Liver (tissue), 9 donors: ENCODE data around the gene SHD. TPM values are rescaled to one million over a fixed set of nuclear protein-coding genes. Genes with fewer than 3 reads are reported as not detected.

Source experiments
- DNase-seq: peaks from one replicate; pipeline ENCODE4 v3.0.0-alpha.2; 2017; ENCODE audit warnings: low spot score
- H3K27ac ChIP-seq, 2 donors: one replicate each; pipeline ENCODE4 v1.7.0; 2013; ENCODE audit warnings: inconsistent platforms in 2 of 2, low read length in 2 of 2, control low read depth in 1 of 2, low read depth in 1 of 2, mild to moderate bottlenecking in 1 of 2
- H3K27me3 ChIP-seq, 4 donors: one replicate each; pipeline versions ENCODE4 v1.6.1 to v1.7.0; 2013; ENCODE audit warnings: low read length in 3 of 4, inconsistent platforms in 1 of 4, mild to moderate bottlenecking in 1 of 4, moderate library complexity in 1 of 4; ENCODE audit not compliant: control insufficient read depth in 4 of 4, insufficient read depth in 4 of 4
- H3K36me3 ChIP-seq, 4 donors: one replicate each; pipeline versions ENCODE4 v1.6.1 to v1.7.0; 2013; ENCODE audit warnings: low read length in 3 of 4, mild to moderate bottlenecking in 3 of 4, low read depth in 1 of 4, moderate library complexity in 1 of 4; ENCODE audit not compliant: control insufficient read depth in 4 of 4, insufficient read depth in 3 of 4
- H3K4me1 ChIP-seq, 4 donors: one replicate each; pipeline versions ENCODE4 v1.6.1 to v1.7.0; 2013; ENCODE audit warnings: low read length in 3 of 4, mild to moderate bottlenecking in 3 of 4, moderate library complexity in 1 of 4; ENCODE audit not compliant: control insufficient read depth in 4 of 4, insufficient read depth in 4 of 4
- H3K4me3 ChIP-seq, 3 donors: one replicate each; pipeline versions ENCODE4 v1.6.1 to v1.7.0; 2013; ENCODE audit warnings: low read length in 3 of 3, control low read depth in 1 of 3, low read depth in 1 of 3, mild to moderate bottlenecking in 1 of 3
- H3K9ac ChIP-seq, 2 donors: one replicate each; pipeline ENCODE4 v1.7.0; 2013; ENCODE audit warnings: low read length in 2 of 2, mild to moderate bottlenecking in 2 of 2, moderate library complexity in 2 of 2, control low read depth in 1 of 2, low read depth in 1 of 2
- H3K9me3 ChIP-seq, 4 donors: one replicate each; pipeline versions ENCODE4 v1.6.1 to v1.7.0; 2013; ENCODE audit warnings: low read length in 3 of 4; ENCODE audit not compliant: control insufficient read depth in 4 of 4
- EGR1 ChIP-seq, 2 donors: IDR thresholded peaks; 2 replicates each; pipeline ENCODE4 v1.6.1; 2016 to 2018; ENCODE audit warnings: antibody characterized with exemption in 2 of 2, low read depth in 2 of 2
- FOXA1 ChIP-seq: IDR thresholded peaks from 2 replicates; pipeline ENCODE4 v1.6.1; 2016; ENCODE audit warnings: antibody characterized with exemption
- GABPA ChIP-seq, 2 donors: IDR thresholded peaks in 1 of 2; conservative IDR thresholded peaks in 1 of 2; 2 replicates each; pipeline ENCODE4 v1.6.1; 2016; ENCODE audit warnings: antibody characterized with exemption in 2 of 2, mild to moderate bottlenecking in 1 of 2, moderate library complexity in 1 of 2
- HNF4A ChIP-seq, 2 donors: conservative IDR thresholded peaks; 2 replicates each; pipeline ENCODE4 v1.6.1; 2016; ENCODE audit warnings: antibody characterized with exemption in 2 of 2, mild to moderate bottlenecking in 2 of 2
- HNF4G ChIP-seq: IDR thresholded peaks from 2 replicates; pipeline ENCODE4 v1.6.1; 2016; ENCODE audit warnings: antibody characterized with exemption
- JUND ChIP-seq, 2 donors: IDR thresholded peaks; 2 replicates each; pipeline ENCODE4 v1.6.1; 2016; ENCODE audit warnings: antibody characterized with exemption in 2 of 2
- NR2F2 ChIP-seq: IDR thresholded peaks from 2 replicates; pipeline ENCODE4 v1.6.1; 2016; ENCODE audit warnings: antibody characterized with exemption
- RAD21 ChIP-seq, 2 donors: IDR thresholded peaks; 2 replicates each; pipeline ENCODE4 v1.6.1; 2016; ENCODE audit warnings: antibody characterized with exemption in 2 of 2, mild to moderate bottlenecking in 2 of 2
- RXRA ChIP-seq, 2 donors: IDR thresholded peaks; 2 replicates each; pipeline ENCODE4 v1.6.1; 2017 to 2018; ENCODE audit warnings: antibody characterized with exemption in 2 of 2, mild to moderate bottlenecking in 1 of 2
- SP1 ChIP-seq: IDR thresholded peaks from 2 replicates; pipeline ENCODE4 v1.6.1; 2018; ENCODE audit warnings: antibody characterized with exemption, mild to moderate bottlenecking
- TAF1 ChIP-seq: conservative IDR thresholded peaks from 2 replicates; pipeline ENCODE4 v1.6.1; 2016; ENCODE audit warnings: antibody characterized with exemption, mild to moderate bottlenecking
- YY1 ChIP-seq: IDR thresholded peaks from 2 replicates; pipeline ENCODE4 v1.6.1; 2016; ENCODE audit warnings: antibody characterized with exemption, mild to moderate bottlenecking
- WGBS: extraction: QIAGEN DNeasy Blood & Tissue Kit; methylation state at CpG from one replicate; pipeline ENCODE4 v1.1.7; 2013; 5-methylcytosine and 5-hydroxymethylcytosine counted together
- polyA plus RNA-seq, 2 donors: library from polyadenylated mRNA; stranded (reverse) in 1 of 2; unstranded in 1 of 2; fragments of 200-250 nt in 1 of 2; fragments of >200 nt in 1 of 2; fragmentation: Nextera tagmentation in 1 of 2; extraction: Ambion mirVana in 1 of 2; gene quantifications; one replicate each; pipeline versions ENCODE4 v1.2.1 to v1.2.3, GENCODE V29; 2013 to 2015
- total RNA-seq, 2 donors: library from RNA; depleted of rRNA; stranded (reverse); fragments of >200 nt; gene quantifications; one replicate each; pipeline ENCODE4 v1.2.3, GENCODE V29; 2014
- TF ChIP-seq, protein P1 (sequence below): IDR thresholded peaks from 2 replicates; pipeline ENCODE4 v1.6.1; 2016; ENCODE audit warnings: antibody characterized with exemption
- TF ChIP-seq, protein P2 (sequence below): IDR thresholded peaks from 2 replicates; pipeline ENCODE4 v1.6.1; 2016; ENCODE audit warnings: antibody characterized with exemption
- TF ChIP-seq, protein P3 (sequence below): fragments of 150-350 bp; IDR thresholded peaks from 2 replicates; pipeline ENCODE4 v1.5.1; 2017; ENCODE audit warnings: improper control_type of control experiment, low read depth, low read length; ENCODE audit not compliant: missing input control
- TF ChIP-seq, protein P4 (sequence below): IDR thresholded peaks from 2 replicates; pipeline ENCODE4 v1.6.1; 2016; ENCODE audit warnings: antibody characterized with exemption, mild to moderate bottlenecking
- TF ChIP-seq, protein P5 (sequence below): IDR thresholded peaks from 2 replicates; pipeline ENCODE4 v1.6.1; 2016; ENCODE audit warnings: antibody characterized with exemption
- donor health status: healthy.
- donor health status: healthy.
- donor health status: healthy.
- donor health status: healthy.
- donor health status: healthy.

SHD gene
- total and polyA plus RNA-seq, 4 donors = 0.09 to 15.7 (median 4.5) TPM

DNA sequence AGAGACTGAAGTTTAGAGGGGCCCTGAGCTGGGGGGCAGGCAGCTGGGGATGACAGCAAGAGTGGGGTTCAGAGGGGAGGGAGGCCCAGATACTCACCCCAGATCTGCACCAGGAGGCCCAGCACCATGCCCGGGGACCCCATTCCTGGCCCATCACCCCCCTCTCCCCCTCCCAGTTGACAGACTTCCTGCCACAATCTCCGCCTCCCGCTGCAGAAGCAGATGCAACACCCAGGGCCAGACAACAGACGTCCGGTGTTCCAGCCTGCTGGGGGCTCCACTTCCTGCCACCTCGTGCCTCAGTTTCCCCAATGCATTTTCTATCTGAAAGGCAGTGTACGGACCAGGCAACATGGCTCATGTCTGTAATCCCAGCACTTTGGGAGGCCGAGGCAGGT is 23.2 kb downstream of the SHD start, which contains the start of gene TMIGD2:
TMIGD2 (minus strand) TSS at position 147 of the 398 bp plus-strand sequence; CDS start at position 143, 4 bp downstream.
- Histone ChIP-seq H3K4me1 (no peaks in the 10 kb centered on the region), H3K9me3 (no peaks in the 10 kb centered on the region), H3K4me3 (no peak within 1 kb of the TSS), H3K36me3 (no peaks in the 10 kb centered on the region), H3K9ac (no peak within 1 kb of the TSS), H3K27ac (no peak within 1 kb of the TSS), H3K27me3 (no peaks in the 10 kb centered on the region)
- WGBS = 73% methylated on average over 8 of the region's 8 CpGs
- DNase-seq = no peak
- no peak for TF ChIP-seq SP1
- TF ChIP-seq, protein P1, sequence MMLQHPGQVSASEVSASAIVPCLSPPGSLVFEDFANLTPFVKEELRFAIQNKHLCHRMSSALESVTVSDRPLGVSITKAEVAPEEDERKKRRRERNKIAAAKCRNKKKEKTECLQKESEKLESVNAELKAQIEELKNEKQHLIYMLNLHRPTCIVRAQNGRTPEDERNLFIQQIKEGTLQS = no peak
- TF ChIP-seq, protein P2, sequence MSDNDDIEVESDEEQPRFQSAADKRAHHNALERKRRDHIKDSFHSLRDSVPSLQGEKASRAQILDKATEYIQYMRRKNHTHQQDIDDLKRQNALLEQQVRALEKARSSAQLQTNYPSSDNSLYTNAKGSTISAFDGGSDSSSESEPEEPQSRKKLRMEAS = no peak
- no peak for TF ChIP-seq TAF1
- no peak for TF ChIP-seq RAD21 (IDR thresholded peaks at IDR 0.05)
- TF ChIP-seq HNF4G = no peak
- no peak for TF ChIP-seq JUND (IDR thresholded peaks at IDR 0.05)
- TF ChIP-seq YY1 = no peak
- TF ChIP-seq NR2F2 = no peak

DNA sequence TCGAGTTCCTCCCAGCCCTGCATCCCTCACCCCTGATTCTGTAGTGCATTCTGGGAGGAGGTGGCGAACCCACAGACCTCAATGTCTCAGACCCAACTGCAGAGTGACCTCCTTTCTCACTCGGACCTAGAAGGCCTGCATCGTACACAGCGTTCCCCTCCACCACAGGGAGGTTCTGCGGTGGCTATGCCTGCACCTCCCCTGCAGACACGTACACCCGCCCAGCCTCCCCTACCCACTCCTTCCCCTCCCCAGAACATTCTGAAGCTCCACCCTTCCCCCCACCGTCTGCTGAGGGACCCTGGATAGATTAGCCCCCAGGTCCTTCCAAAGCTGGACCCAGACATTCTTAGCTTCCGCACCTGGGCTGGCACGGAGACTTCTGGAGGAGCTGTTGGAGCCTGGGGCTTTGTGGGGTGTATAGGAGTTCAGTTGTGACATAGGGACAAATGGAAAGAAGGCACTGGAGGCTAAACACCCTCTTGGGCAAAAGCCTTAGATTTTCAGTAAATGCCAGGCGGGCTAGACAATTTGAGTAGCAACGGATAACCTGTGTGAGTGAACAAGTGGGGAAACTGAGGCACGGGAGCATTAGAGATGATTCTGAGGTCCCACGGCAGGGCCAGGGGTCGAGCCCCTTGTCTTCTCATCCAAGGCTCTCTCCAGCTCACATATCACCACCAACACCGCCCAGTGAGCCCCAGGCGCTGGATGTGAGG is 24.9 kb downstream of the SHD start:
- WGBS = 53% methylated on average over 18 of the region's 18 CpGs
- Histone ChIP-seq H3K27me3 (no peaks in the 10 kb centered on the region), H3K9ac (no peak overlapping the region), H3K9me3 (no peaks in the 10 kb centered on the region), H3K4me3 (no peak overlapping the region), H3K4me1 (no peaks in the 10 kb centered on the region), H3K36me3 (no peaks in the 10 kb centered on the region), H3K27ac (no peak overlapping the region)
- DNase-seq = no peak
- TF ChIP-seq, protein P3, sequence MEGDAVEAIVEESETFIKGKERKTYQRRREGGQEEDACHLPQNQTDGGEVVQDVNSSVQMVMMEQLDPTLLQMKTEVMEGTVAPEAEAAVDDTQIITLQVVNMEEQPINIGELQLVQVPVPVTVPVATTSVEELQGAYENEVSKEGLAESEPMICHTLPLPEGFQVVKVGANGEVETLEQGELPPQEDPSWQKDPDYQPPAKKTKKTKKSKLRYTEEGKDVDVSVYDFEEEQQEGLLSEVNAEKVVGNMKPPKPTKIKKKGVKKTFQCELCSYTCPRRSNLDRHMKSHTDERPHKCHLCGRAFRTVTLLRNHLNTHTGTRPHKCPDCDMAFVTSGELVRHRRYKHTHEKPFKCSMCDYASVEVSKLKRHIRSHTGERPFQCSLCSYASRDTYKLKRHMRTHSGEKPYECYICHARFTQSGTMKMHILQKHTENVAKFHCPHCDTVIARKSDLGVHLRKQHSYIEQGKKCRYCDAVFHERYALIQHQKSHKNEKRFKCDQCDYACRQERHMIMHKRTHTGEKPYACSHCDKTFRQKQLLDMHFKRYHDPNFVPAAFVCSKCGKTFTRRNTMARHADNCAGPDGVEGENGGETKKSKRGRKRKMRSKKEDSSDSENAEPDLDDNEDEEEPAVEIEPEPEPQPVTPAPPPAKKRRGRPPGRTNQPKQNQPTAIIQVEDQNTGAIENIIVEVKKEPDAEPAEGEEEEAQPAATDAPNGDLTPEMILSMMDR = no peak
- TF ChIP-seq EGR1 (IDR thresholded peaks at IDR 0.05; ENCODE audit: low read depth in 2 of 2) (no peak), RXRA (IDR thresholded peaks at IDR 0.05) (no peak), SP1 (no peak), HNF4A (conservative IDR thresholded peaks at IDR 0.05) (no peak), HNF4G (no peak), TAF1 (no peak), JUND (IDR thresholded peaks at IDR 0.05) (no peak), GABPA (IDR thresholded peaks at IDR 0.05 in 1 of 2, conservative IDR thresholded peaks at IDR 0.05 in 1 of 2) (no peak), FOXA1 (no peak)
- TF ChIP-seq, protein P4, sequence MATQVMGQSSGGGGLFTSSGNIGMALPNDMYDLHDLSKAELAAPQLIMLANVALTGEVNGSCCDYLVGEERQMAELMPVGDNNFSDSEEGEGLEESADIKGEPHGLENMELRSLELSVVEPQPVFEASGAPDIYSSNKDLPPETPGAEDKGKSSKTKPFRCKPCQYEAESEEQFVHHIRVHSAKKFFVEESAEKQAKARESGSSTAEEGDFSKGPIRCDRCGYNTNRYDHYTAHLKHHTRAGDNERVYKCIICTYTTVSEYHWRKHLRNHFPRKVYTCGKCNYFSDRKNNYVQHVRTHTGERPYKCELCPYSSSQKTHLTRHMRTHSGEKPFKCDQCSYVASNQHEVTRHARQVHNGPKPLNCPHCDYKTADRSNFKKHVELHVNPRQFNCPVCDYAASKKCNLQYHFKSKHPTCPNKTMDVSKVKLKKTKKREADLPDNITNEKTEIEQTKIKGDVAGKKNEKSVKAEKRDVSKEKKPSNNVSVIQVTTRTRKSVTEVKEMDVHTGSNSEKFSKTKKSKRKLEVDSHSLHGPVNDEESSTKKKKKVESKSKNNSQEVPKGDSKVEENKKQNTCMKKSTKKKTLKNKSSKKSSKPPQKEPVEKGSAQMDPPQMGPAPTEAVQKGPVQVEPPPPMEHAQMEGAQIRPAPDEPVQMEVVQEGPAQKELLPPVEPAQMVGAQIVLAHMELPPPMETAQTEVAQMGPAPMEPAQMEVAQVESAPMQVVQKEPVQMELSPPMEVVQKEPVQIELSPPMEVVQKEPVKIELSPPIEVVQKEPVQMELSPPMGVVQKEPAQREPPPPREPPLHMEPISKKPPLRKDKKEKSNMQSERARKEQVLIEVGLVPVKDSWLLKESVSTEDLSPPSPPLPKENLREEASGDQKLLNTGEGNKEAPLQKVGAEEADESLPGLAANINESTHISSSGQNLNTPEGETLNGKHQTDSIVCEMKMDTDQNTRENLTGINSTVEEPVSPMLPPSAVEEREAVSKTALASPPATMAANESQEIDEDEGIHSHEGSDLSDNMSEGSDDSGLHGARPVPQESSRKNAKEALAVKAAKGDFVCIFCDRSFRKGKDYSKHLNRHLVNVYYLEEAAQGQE = no peak
- TF ChIP-seq, protein P5, sequence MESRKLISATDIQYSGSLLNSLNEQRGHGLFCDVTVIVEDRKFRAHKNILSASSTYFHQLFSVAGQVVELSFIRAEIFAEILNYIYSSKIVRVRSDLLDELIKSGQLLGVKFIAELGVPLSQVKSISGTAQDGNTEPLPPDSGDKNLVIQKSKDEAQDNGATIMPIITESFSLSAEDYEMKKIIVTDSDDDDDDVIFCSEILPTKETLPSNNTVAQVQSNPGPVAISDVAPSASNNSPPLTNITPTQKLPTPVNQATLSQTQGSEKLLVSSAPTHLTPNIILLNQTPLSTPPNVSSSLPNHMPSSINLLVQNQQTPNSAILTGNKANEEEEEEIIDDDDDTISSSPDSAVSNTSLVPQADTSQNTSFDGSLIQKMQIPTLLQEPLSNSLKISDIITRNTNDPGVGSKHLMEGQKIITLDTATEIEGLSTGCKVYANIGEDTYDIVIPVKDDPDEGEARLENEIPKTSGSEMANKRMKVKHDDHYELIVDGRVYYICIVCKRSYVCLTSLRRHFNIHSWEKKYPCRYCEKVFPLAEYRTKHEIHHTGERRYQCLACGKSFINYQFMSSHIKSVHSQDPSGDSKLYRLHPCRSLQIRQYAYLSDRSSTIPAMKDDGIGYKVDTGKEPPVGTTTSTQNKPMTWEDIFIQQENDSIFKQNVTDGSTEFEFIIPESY = no peak
- TF ChIP-seq, protein P2 = no peak
